Keratinocyte (primary cell): Measurements from ENCODE around the gene IGF1R.

Source experiments
- CTCF ChIP-seq, 3 experiments: IDR thresholded peaks in 1 of 3; conservative IDR thresholded peaks in 1 of 3; optimal IDR thresholded peaks in 1 of 3; 2 replicates in 2 of 3; 3 replicates in 1 of 3; pipeline versions ENCODE3 to v1.5.1; 2011; ENCODE audit warnings: low read length in 3 of 3, mild to moderate bottlenecking in 3 of 3, moderate library complexity in 2 of 3, control low read depth in 1 of 3, inconsistent platforms in 1 of 3; ENCODE audit not compliant: insufficient read depth in 2 of 3; ENCODE audit errors: extremely low read depth in 1 of 3
- EZH2 ChIP-seq: IDR thresholded peaks from one replicate; pipeline ENCODE4 v1.6.1; 2012; ENCODE audit warnings: inconsistent platforms, mild to moderate bottlenecking, low read length, moderate library complexity

GRCh38 chr15:98720031-98720430, 71.7 kb downstream of the IGF1R start:
- TF ChIP-seq CTCF (optimal IDR thresholded peaks at IDR 0.05 in 1 of 3, IDR thresholded peaks at IDR 0.05 in 1 of 3, conservative IDR thresholded peaks at IDR 0.05 in 1 of 3; ENCODE audit: extremely low read depth in 1 of 3, insufficient read depth in 2 of 3, low read length in 3 of 3) (no peak), EZH2 (no peak)
